GM18505 (cell line): ENCODE data around the gene RIC8A.
"Not testable (repeated sequence)": the region's sequence is repeated elsewhere in the genome, so short reads cannot be mapped to it uniquely, and the experiment has no call there.

Source experiments
- ATAC-seq: cut with Tn5 transposase; IDR thresholded peaks from one replicate; pipeline ENCODE4 v1.9.1; 2021; ENCODE audit not compliant: unreplicated experiment
- POLR2A ChIP-seq: IDR thresholded peaks from 4 replicates; pipeline ENCODE4 v1.6.1; 2011; ENCODE audit warnings: borderline replicate concordance; ENCODE audit not compliant: insufficient read depth, insufficient read length; ENCODE audit errors: extremely low read depth

The RIC8A gene

DNA sequence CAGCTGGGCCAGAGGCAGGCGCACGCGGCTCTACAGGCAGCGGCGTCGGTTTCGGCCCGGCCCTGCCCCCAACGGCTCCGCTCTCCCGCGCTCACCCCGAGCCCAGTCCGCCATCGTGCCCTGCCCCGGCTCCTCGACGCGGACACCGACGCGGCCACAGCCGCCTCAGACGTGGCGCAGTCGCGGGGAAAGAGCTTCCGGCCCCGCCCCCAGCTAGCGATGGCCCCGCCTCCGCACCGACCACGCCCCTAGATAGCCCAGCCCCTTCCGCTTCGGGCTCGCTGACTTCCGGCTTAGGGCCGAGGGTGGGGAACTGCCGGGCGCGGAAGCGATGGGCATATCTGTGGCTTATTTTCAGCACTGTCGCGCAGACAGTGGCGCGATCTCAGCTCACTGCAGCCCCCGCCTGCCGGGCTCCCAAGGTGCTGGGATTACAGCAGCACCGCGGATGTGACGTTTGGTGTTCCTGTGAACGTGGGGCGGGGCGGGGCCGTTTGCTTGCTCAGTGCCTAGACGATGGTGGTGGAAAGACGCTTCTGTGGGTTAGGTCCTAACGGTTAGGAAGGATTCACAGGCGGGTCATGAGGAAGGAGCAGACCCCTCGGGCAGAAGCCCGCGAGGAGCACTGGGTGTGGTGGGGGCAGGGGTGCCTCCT is at the start of gene RIC8A, which contains the start of gene BET1L:
TSS of gene RIC8A (plus strand) at position 501 of the 655 bp plus-strand sequence. CDS start 1,147 bp downstream, outside the sequence.
TSS of gene BET1L (minus strand) at position 192 of the 655 bp plus-strand sequence. CDS start at position 114, 78 bp downstream.
- peak; percentile 94 for TF ChIP-seq POLR2A
- ATAC-seq = peak; percentile 69

- ATAC-seq = not testable (repeated sequence)
Measured at GRCh38 chr11:180242-180641, 27.3 kb upstream of the RIC8A start.

GRCh38 chr11:189200-189783 is 18.2 kb upstream of the RIC8A start:
- ATAC-seq = not testable (repeated sequence)

DNA sequence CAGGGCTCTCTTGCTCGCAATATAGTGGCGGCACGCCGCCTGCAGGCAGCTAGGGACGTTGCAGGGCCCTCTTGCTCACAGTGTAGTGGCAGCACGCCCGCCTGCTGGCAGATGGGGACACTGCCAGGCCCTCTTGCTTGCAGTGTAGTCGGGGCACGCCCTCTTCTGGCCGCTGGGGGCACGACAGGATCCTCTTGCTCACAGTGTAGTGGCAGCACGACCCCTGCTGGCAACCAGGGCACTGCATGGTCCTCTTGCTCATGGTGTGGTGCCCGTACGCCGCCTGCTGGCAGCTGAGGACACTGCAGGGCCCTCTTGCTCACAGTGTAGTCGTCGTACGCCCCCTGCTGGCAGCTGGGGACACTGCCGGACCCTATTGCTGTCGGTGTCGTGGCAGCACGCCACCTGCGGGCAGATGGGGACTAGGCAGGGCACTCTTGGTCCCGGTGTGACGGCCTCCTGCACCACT is 17.6 kb upstream of the RIC8A start:
- peak; percentile 74 for ATAC-seq

- ATAC-seq = not testable (repeated sequence)
Measured at GRCh38 chr11:190546-190945, 17.0 kb upstream of the RIC8A start.

GRCh38 chr11:191490-192478 is 15.7 kb upstream of the RIC8A start:
- peak; percentile 57 for ATAC-seq

DNA sequence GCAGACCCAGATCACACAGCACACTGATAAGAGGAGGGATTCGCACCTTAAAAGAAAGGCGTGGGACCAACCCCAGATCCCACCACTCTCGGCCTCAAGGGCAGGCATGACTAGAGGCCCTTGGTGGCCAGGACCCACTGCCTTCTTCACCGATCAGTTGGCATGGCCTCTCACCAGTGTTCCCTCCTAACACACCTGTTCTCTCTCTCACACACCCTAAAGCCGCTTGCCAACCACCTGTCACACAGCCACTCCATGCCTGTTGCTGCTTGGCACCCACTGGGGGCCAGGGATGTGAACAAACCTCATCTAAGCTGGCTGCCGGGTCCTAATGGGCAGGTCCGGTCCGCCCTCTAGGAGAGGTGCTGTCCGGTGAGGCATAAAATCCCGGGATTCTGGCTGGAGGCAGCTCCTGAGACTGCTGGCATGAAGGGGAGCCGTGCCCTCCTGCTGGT is 14.8 kb upstream of the RIC8A start, which contains the start of gene SCGB1C1:
TSS of gene SCGB1C1 (plus strand) at position 405 of the 455 bp plus-strand sequence. CDS start at position 427, 22 bp downstream.
- not testable (repeated sequence) for ATAC-seq

DNA sequence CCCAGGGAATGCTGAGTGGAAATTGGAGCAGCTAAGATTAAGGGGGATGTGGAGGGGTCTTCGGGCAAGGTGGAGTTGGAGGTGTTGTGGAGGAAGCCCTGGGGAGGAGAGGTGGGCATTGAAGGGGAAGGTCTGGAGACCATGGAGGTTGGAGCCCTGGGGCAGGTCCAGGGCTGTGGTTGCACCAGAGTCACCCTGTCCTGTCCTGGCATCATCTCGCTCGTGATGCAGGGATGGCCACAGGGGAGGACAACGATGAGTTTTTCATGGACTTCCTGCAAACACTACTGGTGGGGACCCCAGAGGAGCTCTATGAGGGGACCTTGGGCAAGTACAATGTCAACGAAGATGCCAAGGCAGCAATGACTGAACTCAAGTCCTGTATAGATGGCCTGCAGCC is 14.0 kb upstream of the RIC8A start:
- ATAC-seq = not testable (repeated sequence)

DNA sequence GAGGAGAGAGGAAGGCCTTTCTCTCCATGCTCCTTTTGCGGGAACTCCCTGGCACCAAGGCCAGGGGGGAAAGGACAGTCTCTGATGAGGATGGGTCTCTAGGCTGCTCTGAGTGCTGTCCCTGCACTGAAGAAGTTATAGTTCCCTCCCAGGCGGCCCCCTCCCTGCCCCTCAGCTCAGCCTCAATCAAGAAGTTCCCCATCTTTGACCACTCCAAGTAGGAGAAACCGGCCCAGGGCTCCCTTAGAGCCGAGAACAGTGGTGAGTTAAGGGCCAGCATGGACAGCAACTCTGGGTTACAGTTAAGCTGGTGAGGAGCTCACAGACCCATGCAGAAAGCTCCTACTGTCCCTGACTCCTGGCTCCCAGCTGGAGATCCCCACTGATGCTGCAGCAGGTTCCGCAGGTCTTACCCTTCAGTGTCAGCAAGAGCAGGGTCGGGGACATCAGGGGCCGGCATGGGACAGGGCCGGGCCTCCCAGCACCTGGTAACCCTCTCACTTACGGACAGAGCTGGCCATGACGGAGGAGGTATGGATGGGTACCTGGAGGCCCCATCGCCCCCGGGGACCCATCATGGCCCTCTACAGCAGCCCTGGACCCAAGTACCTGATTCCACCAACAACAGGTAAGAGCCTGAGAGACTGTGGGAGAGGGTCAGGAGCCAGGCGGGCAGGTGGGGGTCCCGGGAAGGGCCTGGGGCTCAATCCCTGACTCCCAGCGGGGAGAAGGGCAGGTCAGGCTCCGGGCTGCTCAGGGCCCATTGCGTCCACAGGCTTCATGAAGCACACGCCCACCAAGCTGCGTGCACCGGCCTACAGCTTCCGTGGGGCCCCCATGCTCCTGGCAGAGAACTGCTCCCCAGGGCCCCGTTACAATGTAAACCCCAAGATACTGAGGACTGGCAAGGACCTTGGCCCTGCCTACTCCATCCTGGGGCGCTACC is 10.4 kb upstream of the RIC8A start:
- TF ChIP-seq POLR2A = no peak
- no peak for ATAC-seq

DNA sequence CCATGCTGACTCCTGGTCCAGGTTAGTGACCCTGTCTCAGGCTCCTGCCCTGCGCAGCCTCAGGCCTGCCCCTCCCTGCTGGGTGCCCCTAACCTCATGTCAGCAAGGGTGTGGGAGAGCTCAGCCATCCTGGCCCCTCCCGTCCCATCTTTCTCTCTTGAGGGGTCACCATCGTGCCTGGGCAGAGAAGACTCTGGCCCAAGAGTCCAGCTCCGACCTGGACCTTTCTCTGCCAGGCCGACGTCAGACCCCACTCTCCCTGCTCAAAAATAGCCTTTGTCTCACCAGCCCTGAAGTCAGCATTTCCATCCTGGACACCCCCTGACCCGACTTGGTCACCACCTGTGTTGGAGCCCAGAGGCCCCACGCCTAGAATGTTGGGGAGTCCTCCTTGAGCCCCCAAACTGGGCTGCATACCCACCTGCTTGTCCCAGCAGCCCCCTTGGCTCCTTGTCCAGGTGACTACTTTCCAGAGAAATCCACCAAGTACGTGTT is 9.7 kb upstream of the RIC8A start:
- no peak for TF ChIP-seq POLR2A
- no peak for ATAC-seq

DNA sequence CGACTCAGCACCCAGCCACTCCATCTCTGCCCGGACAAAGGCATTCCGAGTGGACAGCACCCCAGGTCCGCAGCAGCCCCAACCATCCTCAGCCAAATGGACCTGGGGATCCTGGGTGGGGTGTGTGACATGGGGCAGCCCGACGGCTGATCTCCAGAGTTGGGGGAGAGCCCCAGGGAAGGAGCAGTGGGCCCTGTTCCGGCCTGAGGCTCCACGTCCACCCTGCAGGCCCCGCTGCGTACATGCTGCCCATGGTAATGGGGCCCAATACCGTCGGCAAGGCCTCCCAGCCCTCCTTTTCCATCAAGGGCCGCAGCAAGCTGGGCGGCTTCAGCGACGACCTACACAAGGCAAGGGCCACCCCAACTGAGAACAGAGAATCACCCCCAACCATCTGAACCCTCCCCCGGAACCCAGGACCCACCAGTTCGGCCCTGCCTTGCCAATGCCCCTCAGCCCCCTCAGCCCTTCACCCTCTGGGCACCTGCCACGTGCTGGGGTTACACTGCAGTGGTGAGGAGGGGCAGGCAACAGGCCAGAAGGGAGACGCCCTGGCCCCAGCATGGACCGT is 9.2 kb upstream of the RIC8A start:
- TF ChIP-seq POLR2A = no peak
- no peak for ATAC-seq

DNA sequence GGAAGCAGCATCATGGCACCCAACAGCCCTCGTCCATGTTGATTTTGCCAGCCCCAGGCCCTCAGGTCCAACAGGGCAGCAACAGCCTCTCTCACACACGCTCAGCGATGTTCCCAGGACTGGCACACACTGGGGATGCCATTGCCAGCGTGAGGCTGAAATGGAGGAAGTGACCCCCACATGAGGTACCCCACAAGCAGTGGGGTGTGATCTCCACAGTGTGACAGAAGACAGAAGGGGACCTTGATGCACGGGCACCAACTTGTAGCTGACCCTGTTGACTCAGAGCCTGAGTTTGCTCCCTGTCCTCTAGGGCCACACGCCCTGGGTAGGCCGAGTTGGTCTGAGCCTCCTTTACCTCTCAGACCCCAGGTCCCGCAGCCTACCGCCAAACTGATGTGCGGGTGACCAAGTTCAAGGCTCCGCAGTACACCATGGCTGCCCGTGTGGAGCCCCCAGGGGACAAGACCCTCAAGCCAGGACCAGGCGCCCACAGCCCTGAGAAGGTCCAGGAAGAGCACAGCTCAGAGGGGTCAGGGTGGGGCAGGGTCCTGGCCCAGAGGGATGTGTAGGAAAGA is 8.4 kb upstream of the RIC8A start:
- no peak for ATAC-seq
- TF ChIP-seq POLR2A = no peak
